Nephron progenitor cell (in vitro differentiated cells): Measurements from ENCODE around the gene ZNF587B.
"Not testable (repeated sequence)": the region's sequence is repeated elsewhere in the genome, so short reads cannot be mapped to it uniquely, and the experiment has no call there.

Source experiments
- DNase-seq: peaks from one replicate; pipeline ENCODE4 v3.0.0; 2021
- H3K27ac Mint-ChIP-seq: 2 replicates; pipeline ENCODE4 v1.8.0; 2021; ENCODE audit warnings: mild to moderate bottlenecking, moderate library complexity, mixed read lengths
- H3K27me3 Mint-ChIP-seq: 2 replicates; pipeline ENCODE4 v1.8.0; 2021; ENCODE audit warnings: mild to moderate bottlenecking, low read depth, mixed read lengths; ENCODE audit not compliant: poor library complexity
- H3K36me3 Mint-ChIP-seq: 2 replicates; pipeline ENCODE4 v1.8.0; 2021; ENCODE audit warnings: low read depth, mixed read lengths
- H3K4me1 Mint-ChIP-seq: 2 replicates; pipeline ENCODE4 v1.8.0; 2021; ENCODE audit warnings: mixed read lengths
- H3K4me3 Mint-ChIP-seq: 2 replicates; pipeline ENCODE4 v1.8.0; 2021; ENCODE audit warnings: mild to moderate bottlenecking, moderate library complexity, mixed read lengths
- H3K9me3 Mint-ChIP-seq: 2 replicates; pipeline ENCODE4 v1.8.0; 2021; ENCODE audit warnings: mild to moderate bottlenecking, moderate library complexity, mixed read lengths
- CTCF ChIP-seq: fragments of 200-600 bp; sonication (generic); IDR thresholded peaks from 2 replicates; pipeline ENCODE4 v1.5.0; 2021; ENCODE audit warnings: antibody characterized with exemption

The ZNF587B gene

GRCh38 chr19:57800696-57801095, 29.4 kb upstream of the ZNF587B start:
- Mint-ChIP-seq H3K27ac (peak overlapping the region; percentile 96), H3K4me1 (peaks cover 67% of the 10 kb centered on the region), H3K36me3 (peaks cover 45% of the 10 kb centered on the region), H3K4me3 (peak overlapping the region; percentile 53), H3K27me3 (no peaks in the 10 kb centered on the region), H3K9me3 (peaks cover 2% of the 10 kb centered on the region)
- TF ChIP-seq CTCF, result no peak
- DNase-seq, result no peak

- Mint-ChIP-seq H3K27me3 (no peaks in the 10 kb centered on the region), H3K9me3 (peaks cover 2% of the 10 kb centered on the region), H3K4me3 (peak overlapping the region; percentile 64), H3K27ac (peak overlapping the region; percentile 90), H3K4me1 (peaks cover 75% of the 10 kb centered on the region), H3K36me3 (peaks cover 46% of the 10 kb centered on the region)
- no peak for TF ChIP-seq CTCF
- no peak for DNase-seq
Measured at GRCh38 chr19:57802269-57802668, 27.8 kb upstream of the ZNF587B start.

GRCh38 chr19:57803265-57803593, 26.9 kb upstream of the ZNF587B start:
- peaks cover 54% of the 10 kb centered on the region for H3K36me3 Mint-ChIP-seq
- no peak for TF ChIP-seq CTCF
- peak overlapping the region; percentile 91 for H3K4me3 Mint-ChIP-seq
- H3K27me3 Mint-ChIP-seq, result no peaks in the 10 kb centered on the region
- peaks cover 78% of the 10 kb centered on the region for H3K4me1 Mint-ChIP-seq
- peak overlapping the region; percentile 99 for H3K27ac Mint-ChIP-seq
- no peak for DNase-seq
- H3K9me3 Mint-ChIP-seq, result peaks cover 2% of the 10 kb centered on the region

- peak; percentile 66 for DNase-seq
- TF ChIP-seq CTCF, result no peak
- H3K27ac Mint-ChIP-seq, result peak overlapping the region; percentile 99
- peaks cover 59% of the 10 kb centered on the region for H3K36me3 Mint-ChIP-seq
- H3K27me3 Mint-ChIP-seq, result no peaks in the 10 kb centered on the region
- peaks cover 2% of the 10 kb centered on the region for H3K9me3 Mint-ChIP-seq
- H3K4me3 Mint-ChIP-seq, result peak overlapping the region; percentile 91
- H3K4me1 Mint-ChIP-seq, result peaks cover 78% of the 10 kb centered on the region
Measured at GRCh38 chr19:57803594-57804325, 26.3 kb upstream of the ZNF587B start.

- Mint-ChIP-seq H3K4me1 (peaks cover 65% of the 10 kb centered on the region), H3K36me3 (peaks cover 61% of the 10 kb centered on the region), H3K4me3 (no peak overlapping the region), H3K9me3 (no peaks in the 10 kb centered on the region), H3K27ac (no peak overlapping the region), H3K27me3 (no peaks in the 10 kb centered on the region)
- DNase-seq, result no peak
- TF ChIP-seq CTCF, result no peak
Measured at GRCh38 chr19:57807541-57807940, 22.6 kb upstream of the ZNF587B start.

- DNase-seq, H3K27me3 Mint-ChIP-seq, H3K9me3 Mint-ChIP-seq, H3K4me3 Mint-ChIP-seq: not testable (repeated sequence)
- Mint-ChIP-seq H3K4me1 (peaks cover 68% of the 10 kb centered on the region), H3K36me3 (peaks cover 57% of the 10 kb centered on the region), H3K27ac (peak overlapping the region; percentile 31)
Measured at GRCh38 chr19:57810410-57811295, 19.4 kb upstream of the ZNF587B start.
